HepG2 (cell line): ENCODE results near the gene PLSCR3. TPM values are rescaled to one million over a fixed set of nuclear protein-coding genes. Genes with fewer than 3 reads are reported as not detected.

Experiments used
- BORCS8-MEF2B ChIP-seq: sonication (generic); formaldehyde crosslinking; IDR thresholded peaks from 2 replicates; pipeline ENCODE4 v1.8.0; 2022; ENCODE audit warnings: mild to moderate bottlenecking, missing genetic modification reagents
- FOXP1 ChIP-seq, 2 experiments: fragments of 450-650 bp in 1 of 2; IDR thresholded peaks; 2 replicates each; pipeline ENCODE4 v1.6.1; 2017 to 2018; ENCODE audit warnings: antibody characterized with exemption in 1 of 2
- HOXA9 ChIP-seq: sonication (generic); formaldehyde crosslinking; IDR thresholded peaks from 2 replicates; pipeline ENCODE4 v1.8.1; 2022; ENCODE audit warnings: missing genetic modification reagents, mild to moderate bottlenecking, moderate library complexity, borderline replicate concordance
- MED8 ChIP-seq: sonication (generic); formaldehyde crosslinking; IDR thresholded peaks from 2 replicates; pipeline ENCODE4 v1.8.1; 2023; ENCODE audit warnings: mild to moderate bottlenecking, missing genetic modification reagents; ENCODE audit not compliant: insufficient replicate concordance
- MLXIP ChIP-seq: sonication (generic); formaldehyde crosslinking; IDR thresholded peaks from 2 replicates; pipeline ENCODE4 v1.9.0; 2021; ENCODE audit warnings: missing genetic modification reagents, borderline replicate concordance
- POLR2A ChIP-seq, 2 experiments: IDR thresholded peaks; 2 replicates each; pipeline ENCODE4 v1.6.1; 2011; ENCODE audit warnings: low read depth in 2 of 2, low read length in 2 of 2, mild to moderate bottlenecking in 1 of 2, moderate library complexity in 1 of 2; ENCODE audit not compliant: insufficient read depth in 1 of 2
- SAFB2 ChIP-seq: sonication (generic); formaldehyde crosslinking; IDR thresholded peaks from 2 replicates; pipeline ENCODE4 v1.5.1; 2020; ENCODE audit warnings: missing genetic modification reagents, low read depth, mild to moderate bottlenecking, borderline replicate concordance
- TAF15 ChIP-seq: fragments of 200-400 bp; formaldehyde crosslinking; IDR thresholded peaks from one replicate; pipeline ENCODE4 v1.6.1; 2018; ENCODE audit warnings: mild to moderate bottlenecking, low read depth, low read length; ENCODE audit not compliant: poor library complexity, severe bottlenecking
- ZFP91 ChIP-seq: sonication (generic); formaldehyde crosslinking; IDR thresholded peaks from 2 replicates; pipeline ENCODE4 v1.9.0; 2022; ENCODE audit warnings: missing genetic modification reagents, mild to moderate bottlenecking, borderline replicate concordance
- ZNF232 ChIP-seq: sonication (generic); formaldehyde crosslinking; IDR thresholded peaks from 2 replicates; pipeline ENCODE4 v1.4.0; 2020; ENCODE audit warnings: missing genetic modification reagents, borderline replicate concordance
- ZNF350 ChIP-seq: sonication (generic); formaldehyde crosslinking; IDR thresholded peaks from 2 replicates; pipeline ENCODE4 v1.4.0; 2020; ENCODE audit warnings: mild to moderate bottlenecking, low read depth, missing genetic modification reagents, borderline replicate concordance
- ZNF556 ChIP-seq: sonication (generic); formaldehyde crosslinking; IDR thresholded peaks from 2 replicates; pipeline ENCODE4 v1.4.0; 2020; ENCODE audit warnings: mild to moderate bottlenecking, missing genetic modification reagents, borderline replicate concordance
- ZNF674 ChIP-seq: sonication (generic); formaldehyde crosslinking; IDR thresholded peaks from 2 replicates; pipeline ENCODE4 v1.5.0; 2020; ENCODE audit warnings: low read depth, mild to moderate bottlenecking, missing genetic modification reagents
- ZSCAN21 ChIP-seq: sonication (generic); formaldehyde crosslinking; IDR thresholded peaks from 2 replicates; pipeline ENCODE4 v1.8.0; 2022; ENCODE audit warnings: mild to moderate bottlenecking, missing genetic modification reagents, moderate library complexity, borderline replicate concordance
- polyA plus RNA-seq, 8 experiments: library from polyadenylated mRNA; depleted of rRNA in 3 of 8; stranded (reverse) in 7 of 8; unstranded in 1 of 8; fragments of >200 nt; fragmentation: Illumina TruSeq in 4 of 8; extraction: Trizol in 4 of 8; gene quantifications; 2 replicates each; pipeline versions ENCODE4 v1.2.1 to v1.2.3, GENCODE V29; 2011 to 2016; ENCODE audit warnings: low read depth in 4 of 8, missing spikeins in 1 of 8, mixed read lengths in 1 of 8; ENCODE audit not compliant: insufficient read depth in 1 of 8
- total RNA-seq, 5 experiments: library from RNA; depleted of rRNA; stranded (reverse); fragments of >200 nt; fragmentation: Illumina TruSeq; extraction: Trizol; gene quantifications; 2 replicates each; pipeline ENCODE4 v1.2.3, GENCODE V29; 2016; ENCODE audit warnings: low read depth in 1 of 5
- TF ChIP-seq, protein P1 (sequence below): sonication (generic); formaldehyde crosslinking; IDR thresholded peaks from 2 replicates; pipeline ENCODE4 v1.4.0; 2020; ENCODE audit warnings: mild to moderate bottlenecking, missing genetic modification reagents
- TF ChIP-seq, protein P2 (sequence below), 2 experiments: sonication (generic) in 1 of 2; formaldehyde crosslinking in 1 of 2; IDR thresholded peaks; 2 replicates each; pipeline versions ENCODE4 v1.4.0 to v1.6.1; 2018 to 2020; ENCODE audit warnings: missing genetic modification reagents in 2 of 2, borderline replicate concordance in 1 of 2, low read depth in 1 of 2, mild to moderate bottlenecking in 1 of 2, missing biosample characterization in 1 of 2
- TF ChIP-seq, protein P3 (sequence below): sonication (generic); formaldehyde crosslinking; IDR thresholded peaks from 2 replicates; pipeline ENCODE4 v1.5.0; 2020; ENCODE audit warnings: mild to moderate bottlenecking, low read depth, missing genetic modification reagents, borderline replicate concordance

Gene PLSCR3
- total and polyA plus RNA-seq, 2 of the 13 experiments (the other 11 are each of a cell fraction or from before 2014, with no cell fraction given): 5.6 to 6.2 TPM

GRCh38 chr17:7351665-7352502 lies 42.4 kb downstream of the PLSCR3 start, which contains the start of gene KCTD11 (continued):
- TF ChIP-seq, protein P1, sequence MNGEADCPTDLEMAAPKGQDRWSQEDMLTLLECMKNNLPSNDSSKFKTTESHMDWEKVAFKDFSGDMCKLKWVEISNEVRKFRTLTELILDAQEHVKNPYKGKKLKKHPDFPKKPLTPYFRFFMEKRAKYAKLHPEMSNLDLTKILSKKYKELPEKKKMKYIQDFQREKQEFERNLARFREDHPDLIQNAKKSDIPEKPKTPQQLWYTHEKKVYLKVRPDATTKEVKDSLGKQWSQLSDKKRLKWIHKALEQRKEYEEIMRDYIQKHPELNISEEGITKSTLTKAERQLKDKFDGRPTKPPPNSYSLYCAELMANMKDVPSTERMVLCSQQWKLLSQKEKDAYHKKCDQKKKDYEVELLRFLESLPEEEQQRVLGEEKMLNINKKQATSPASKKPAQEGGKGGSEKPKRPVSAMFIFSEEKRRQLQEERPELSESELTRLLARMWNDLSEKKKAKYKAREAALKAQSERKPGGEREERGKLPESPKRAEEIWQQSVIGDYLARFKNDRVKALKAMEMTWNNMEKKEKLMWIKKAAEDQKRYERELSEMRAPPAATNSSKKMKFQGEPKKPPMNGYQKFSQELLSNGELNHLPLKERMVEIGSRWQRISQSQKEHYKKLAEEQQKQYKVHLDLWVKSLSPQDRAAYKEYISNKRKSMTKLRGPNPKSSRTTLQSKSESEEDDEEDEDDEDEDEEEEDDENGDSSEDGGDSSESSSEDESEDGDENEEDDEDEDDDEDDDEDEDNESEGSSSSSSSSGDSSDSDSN (CRISPR knock-in tag): peak; percentile 81
- TF ChIP-seq MED8 (CRISPR knock-in tag) (peak; percentile 76), ZNF350 (CRISPR knock-in tag) (peak; percentile 43; the same call in 1 of the 2 replicates), ZSCAN21 (peak; percentile 71), POLR2A (IDR thresholded peaks at IDR 0.05; ENCODE audit: insufficient read depth in 1 of 2, low read depth in 2 of 2, low read length in 2 of 2) (peak in 1 of 2 experiments; percentile 84; a peak in 3 of 4 replicates), ZNF232 (CRISPR knock-in tag) (no peak), TAF15 (peak; percentile 8), BORCS8-MEF2B (CRISPR knock-in tag) (0 out of 2 replicates have a peak, but pooled peaks have one; percentile 25), ZNF674 (0 out of 2 replicates have a peak, but pooled peaks have one; percentile 70), SAFB2 (CRISPR knock-in tag) (0 out of 2 replicates have a peak, but pooled peaks have one; percentile 60), FOXP1 (IDR thresholded peaks at IDR 0.05) (no peak), FOXP1 (CRISPR knock-in tag; IDR thresholded peaks at IDR 0.05) (peak; percentile 3; the same call in 1 of the 2 replicates), ZFP91 (CRISPR knock-in tag) (peak; percentile 100), ZNF556 (CRISPR knock-in tag) (peak; percentile 57; the same call in 1 of the 2 replicates), HOXA9 (CRISPR knock-in tag) (no peak), MLXIP (CRISPR knock-in tag) (peak; percentile 48; the same call in 1 of the 2 replicates)
- TF ChIP-seq, protein P2, sequence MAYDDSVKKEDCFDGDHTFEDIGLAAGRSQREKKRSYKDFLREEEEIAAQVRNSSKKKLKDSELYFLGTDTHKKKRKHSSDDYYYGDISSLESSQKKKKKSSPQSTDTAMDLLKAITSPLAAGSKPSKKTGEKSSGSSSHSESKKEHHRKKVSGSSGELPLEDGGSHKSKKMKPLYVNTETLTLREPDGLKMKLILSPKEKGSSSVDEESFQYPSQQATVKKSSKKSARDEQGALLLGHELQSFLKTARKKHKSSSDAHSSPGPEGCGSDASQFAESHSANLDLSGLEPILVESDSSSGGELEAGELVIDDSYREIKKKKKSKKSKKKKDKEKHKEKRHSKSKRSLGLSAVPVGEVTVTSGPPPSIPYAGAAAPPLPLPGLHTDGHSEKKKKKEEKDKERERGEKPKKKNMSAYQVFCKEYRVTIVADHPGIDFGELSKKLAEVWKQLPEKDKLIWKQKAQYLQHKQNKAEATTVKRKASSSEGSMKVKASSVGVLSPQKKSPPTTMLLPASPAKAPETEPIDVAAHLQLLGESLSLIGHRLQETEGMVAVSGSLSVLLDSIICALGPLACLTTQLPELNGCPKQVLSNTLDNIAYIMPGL (CRISPR knock-in tag; IDR thresholded peaks at IDR 0.05; ENCODE audit: borderline replicate concordance in 1 of 2, low read depth in 1 of 2): peak; percentile 18 to 50; a peak in 3 of 4 replicates
- TF ChIP-seq, protein P3, sequence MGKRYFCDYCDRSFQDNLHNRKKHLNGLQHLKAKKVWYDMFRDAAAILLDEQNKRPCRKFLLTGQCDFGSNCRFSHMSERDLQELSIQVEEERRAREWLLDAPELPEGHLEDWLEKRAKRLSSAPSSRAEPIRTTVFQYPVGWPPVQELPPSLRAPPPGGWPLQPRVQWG: no peak
